ACC112 (cell line): Measurements from ENCODE around the gene SUB1.

Source experiments
- H2AFZ ChIP-seq: fragments of 200-600 bp; sonication (generic); one replicate; pipeline ENCODE4 v1.6.0; 2017; ENCODE audit warnings: antibody characterized with exemption, low read length; ENCODE audit not compliant: unreplicated experiment
- H3K27ac ChIP-seq: fragments of 200-600 bp; sonication (generic); 2 replicates; pipeline ENCODE4 v1.5.1; 2014; ENCODE audit warnings: low read depth, mild to moderate bottlenecking, antibody characterized with exemption, low read length, moderate library complexity
- H3K27me3 ChIP-seq: fragments of 200-600 bp; sonication (generic); 2 replicates; pipeline ENCODE4 v1.6.1; 2014; ENCODE audit warnings: mild to moderate bottlenecking, antibody characterized with exemption, low read length, moderate library complexity, mixed read lengths; ENCODE audit not compliant: insufficient read depth
- H3K36me3 ChIP-seq: fragments of 200-600 bp; sonication (generic); 2 replicates; pipeline ENCODE4 v1.6.1; 2016; ENCODE audit warnings: mild to moderate bottlenecking, antibody characterized with exemption, low read length, moderate library complexity, mixed read lengths; ENCODE audit not compliant: insufficient read depth
- H3K4me1 ChIP-seq: fragments of 200-600 bp; sonication (generic); one replicate; pipeline ENCODE4 v1.6.1; 2016; ENCODE audit warnings: low read length, mixed read lengths; ENCODE audit not compliant: insufficient read depth, unreplicated experiment, control insufficient read depth
- H3K4me3 ChIP-seq: fragments of 200-600 bp; sonication (generic); 2 replicates; pipeline ENCODE4 v1.5.1; 2014; ENCODE audit warnings: mild to moderate bottlenecking, low read depth, low read length
- H3K79me2 ChIP-seq: fragments of 200-600 bp; sonication (generic); one replicate; pipeline ENCODE4 v1.6.0; 2016; ENCODE audit warnings: low read length; ENCODE audit not compliant: control insufficient read depth, unreplicated experiment, insufficient read depth

SUB1 gene

GRCh38 chr5:32645246-32645645 lies 59.9 kb downstream of the SUB1 start:
- H3K27ac ChIP-seq, result no peak overlapping the region
- H3K4me3 ChIP-seq, result no peak overlapping the region
- H3K27me3 ChIP-seq, result no peaks in the 10 kb centered on the region
- H2AFZ ChIP-seq, result no peak overlapping the region
- no peaks in the 10 kb centered on the region for H3K36me3 ChIP-seq
- H3K79me2 ChIP-seq, result no peaks in the 10 kb centered on the region
- peaks cover 17% of the 10 kb centered on the region for H3K4me1 ChIP-seq

- H3K4me1 ChIP-seq, result peaks cover 15% of the 10 kb centered on the region
- H3K4me3 ChIP-seq, result no peak overlapping the region
- H3K79me2 ChIP-seq, result no peaks in the 10 kb centered on the region
- H2AFZ ChIP-seq, result no peak overlapping the region
- no peaks in the 10 kb centered on the region for H3K27me3 ChIP-seq
- H3K36me3 ChIP-seq, result no peaks in the 10 kb centered on the region
- no peak overlapping the region for H3K27ac ChIP-seq
Measured at GRCh38 chr5:32646061-32646969, 61.0 kb downstream of the SUB1 start.

GRCh38 chr5:32651088-32651487 lies 65.7 kb downstream of the SUB1 start:
- no peak overlapping the region for H3K27ac ChIP-seq
- H2AFZ ChIP-seq, result no peak overlapping the region
- no peaks in the 10 kb centered on the region for H3K4me1 ChIP-seq
- no peaks in the 10 kb centered on the region for H3K36me3 ChIP-seq
- H3K27me3 ChIP-seq, result no peaks in the 10 kb centered on the region
- no peak overlapping the region for H3K4me3 ChIP-seq
- no peaks in the 10 kb centered on the region for H3K79me2 ChIP-seq

GRCh38 chr5:32651638-32652037 lies 66.3 kb downstream of the SUB1 start:
- no peak overlapping the region for H2AFZ ChIP-seq
- H3K27ac ChIP-seq, result no peak overlapping the region
- no peaks in the 10 kb centered on the region for H3K36me3 ChIP-seq
- H3K4me3 ChIP-seq, result no peak overlapping the region
- H3K79me2 ChIP-seq, result no peaks in the 10 kb centered on the region
- H3K4me1 ChIP-seq, result no peaks in the 10 kb centered on the region
- no peaks in the 10 kb centered on the region for H3K27me3 ChIP-seq
